ENCODE results near the gene HDAC9.

- TF ChIP-seq CTCF (IDR thresholded peaks at IDR 0.05): no peak
- TF ChIP-seq POLR2A (IDR thresholded peaks at IDR 0.05): no peak
Measured at GRCh38 chr7:18905316-18905943, 409.9 kb downstream of the HDAC9 start.
